Gastrocnemius medialis (tissue), 4 donors: Measurements from ENCODE around the gene CALN1.

Experiments used
- CTCF ChIP-seq, 5 experiments: fragments of 450-650 bp in 3 of 5; fragments of 200-600 bp in 2 of 5; sonication (generic) in 2 of 5; IDR thresholded peaks in 4 of 5; conservative IDR thresholded peaks in 1 of 5; 1 replicate in 4 of 5; 2 replicates in 1 of 5; pipeline ENCODE4 v1.5.1; 2016 to 2019; ENCODE audit warnings: antibody characterized with exemption in 5 of 5, mild to moderate bottlenecking in 3 of 5, moderate library complexity in 3 of 5
- POLR2A ChIP-seq, 2 donors: fragments of 450-650 bp; IDR thresholded peaks; one replicate each; pipeline ENCODE4 v1.6.1; 2017; ENCODE audit warnings: antibody characterized with exemption in 2 of 2, mild to moderate bottlenecking in 2 of 2, moderate library complexity in 2 of 2

GRCh38 chr7:72048420-72048819 lies 363.7 kb downstream of the CALN1 start:
- TF ChIP-seq CTCF (IDR thresholded peaks at IDR 0.05 in 4 of 5, conservative IDR thresholded peaks at IDR 0.05 in 1 of 5) = no peak
- TF ChIP-seq POLR2A (IDR thresholded peaks at IDR 0.05) = no peak
